BE2C (cell line): Measurements from ENCODE around the gene KRT76.

Source experiments
- DNase-seq: peaks from one replicate; pipeline ENCODE4 v3.0.0-alpha.2; 2020
- H3K27me3 ChIP-seq: fragments of 250-450 bp; sonication (Bioruptor Pico); 2 replicates; pipeline ENCODE4 v1.5.1; 2020; ENCODE audit warnings: mild to moderate bottlenecking
- H3K36me3 ChIP-seq: fragments of 250-450 bp; sonication (Bioruptor Pico); 2 replicates; pipeline ENCODE4 v1.5.1; 2020; ENCODE audit warnings: mild to moderate bottlenecking
- H3K4me1 ChIP-seq: fragments of 250-450 bp; sonication (Bioruptor Pico); 2 replicates; pipeline ENCODE4 v1.5.1; 2020
- H3K4me3 ChIP-seq: 2 replicates; pipeline ENCODE4 v1.5.1; 2011; ENCODE audit warnings: low read depth, low read length
- H3K9me3 ChIP-seq: fragments of 250-450 bp; sonication (Bioruptor Pico); 2 replicates; pipeline ENCODE4 v1.5.1; 2020
- CTCF ChIP-seq: IDR thresholded peaks from 2 replicates; pipeline ENCODE4 v1.5.1; 2012; ENCODE audit warnings: mild to moderate bottlenecking, low read depth, low read length

KRT76 gene

GRCh38 chr12:52811191-52812072, 34.3 kb upstream of the KRT76 start:
- Histone ChIP-seq H3K4me3 (no peak overlapping the region), H3K4me1 (no peaks in the 10 kb centered on the region), H3K36me3 (no peaks in the 10 kb centered on the region), H3K27me3 (peaks cover 7% of the 10 kb centered on the region), H3K9me3 (no peaks in the 10 kb centered on the region)
- TF ChIP-seq CTCF = no peak
- DNase-seq = no peak

GRCh38 chr12:52810554-52810953, 33.4 kb upstream of the KRT76 start:
- no peaks in the 10 kb centered on the region for H3K9me3 ChIP-seq
- H3K27me3 ChIP-seq = peaks cover 7% of the 10 kb centered on the region
- no peak overlapping the region for H3K4me3 ChIP-seq
- H3K4me1 ChIP-seq = no peaks in the 10 kb centered on the region
- no peaks in the 10 kb centered on the region for H3K36me3 ChIP-seq
- TF ChIP-seq CTCF = no peak
- no peak for DNase-seq

- no peaks in the 10 kb centered on the region for H3K9me3 ChIP-seq
- TF ChIP-seq CTCF = no peak
- no peaks in the 10 kb centered on the region for H3K36me3 ChIP-seq
- peaks cover 4% of the 10 kb centered on the region for H3K27me3 ChIP-seq
- H3K4me1 ChIP-seq = no peaks in the 10 kb centered on the region
- no peak overlapping the region for H3K4me3 ChIP-seq
- no peak for DNase-seq
Measured at GRCh38 chr12:52809166-52809565, 32.0 kb upstream of the KRT76 start.

- Histone ChIP-seq H3K9me3 (no peaks in the 10 kb centered on the region), H3K27me3 (peaks cover under 1% of the 10 kb centered on the region), H3K36me3 (no peaks in the 10 kb centered on the region), H3K4me1 (no peaks in the 10 kb centered on the region), H3K4me3 (no peak overlapping the region)
- no peak for DNase-seq
- TF ChIP-seq CTCF = no peak
Measured at GRCh38 chr12:52808573-52809160, 31.5 kb upstream of the KRT76 start.

- H3K9me3 ChIP-seq = no peaks in the 10 kb centered on the region
- no peak overlapping the region for H3K4me3 ChIP-seq
- no peak for TF ChIP-seq CTCF
- DNase-seq = no peak
- no peaks in the 10 kb centered on the region for H3K36me3 ChIP-seq
- no peaks in the 10 kb centered on the region for H3K4me1 ChIP-seq
- no peaks in the 10 kb centered on the region; the same call in 1 of the 2 replicates for H3K27me3 ChIP-seq
Measured at GRCh38 chr12:52807544-52808470, 30.7 kb upstream of the KRT76 start.
